Esophagus muscularis mucosa (tissue), 4 donors: Measurements from ENCODE around the gene CAMLG. TPM values are rescaled to one million over a fixed set of nuclear protein-coding genes. Genes with fewer than 3 reads are reported as not detected.

Experiments
- DNase-seq: peaks from one replicate; pipeline ENCODE4 v3.0.0-alpha.2; 2017; ENCODE audit errors: extremely low spot score
- H3K27ac ChIP-seq, 4 donors: fragments of 200-600 bp; sonication (generic); replicated peaks in 1 of 4; 1 replicate in 3 of 4; 2 replicates in 1 of 4; pipeline ENCODE4 v1.5.1; 2016 to 2019; ENCODE audit warnings: mild to moderate bottlenecking in 1 of 4
- H3K27me3 ChIP-seq, 4 donors: fragments of 200-600 bp; sonication (generic); one replicate each; pipeline versions ENCODE4 v1.5.1 to v1.6.0; 2016 to 2019
- H3K36me3 ChIP-seq, 4 donors: fragments of 200-600 bp; sonication (generic); one replicate each; pipeline ENCODE4 v1.5.1; 2016 to 2019
- H3K4me1 ChIP-seq, 4 donors: fragments of 200-600 bp; sonication (generic); one replicate each; pipeline ENCODE4 v1.5.1; 2016 to 2019
- H3K4me3 ChIP-seq, 4 donors: fragments of 200-600 bp; sonication (generic); 1 replicate in 2 of 4; 2 replicates in 2 of 4; pipeline ENCODE4 v1.5.1; 2016 to 2019; ENCODE audit warnings: mild to moderate bottlenecking in 4 of 4, moderate library complexity in 1 of 4
- H3K9me3 ChIP-seq, 4 donors: fragments of 200-600 bp; sonication (generic); 1 replicate in 3 of 4; 2 replicates in 1 of 4; pipeline ENCODE4 v1.5.1; 2016 to 2019
- CTCF ChIP-seq, 3 experiments: fragments of 200-600 bp in 2 of 3; fragments of 450-650 bp in 1 of 3; sonication (generic) in 2 of 3; IDR thresholded peaks; one replicate each; pipeline ENCODE4 v1.5.1; 2017 to 2019; ENCODE audit warnings: antibody characterized with exemption in 3 of 3, mild to moderate bottlenecking in 2 of 3, moderate library complexity in 1 of 3
- EP300 ChIP-seq: sonication (generic); formaldehyde crosslinking; IDR thresholded peaks from one replicate; pipeline ENCODE4 v1.6.1; 2017; ENCODE audit warnings: antibody characterized with exemption
- POLR2A ChIP-seq: fragments of 450-650 bp; IDR thresholded peaks from one replicate; pipeline ENCODE4 v1.6.1; 2017; ENCODE audit warnings: antibody characterized with exemption, moderate library complexity, mild to moderate bottlenecking, low read depth
- POLR2AphosphoS5 ChIP-seq, 2 donors: sonication (generic); formaldehyde crosslinking; IDR thresholded peaks; one replicate each; pipeline ENCODE4 v1.6.1; 2017; ENCODE audit warnings: antibody characterized with exemption in 2 of 2
- WGBS: methylation state at CpG from one replicate; pipeline ENCODE4 v1.1.5; 2018; 5-methylcytosine and 5-hydroxymethylcytosine counted together
- intact Hi-C: fragments of 100-400 bp; cut with DNase I; formaldehyde crosslinking; loops from one replicate; pipeline ENCODE4 v1.15.1; 2023
- total RNA-seq, 4 donors: library from RNA; depleted of rRNA; stranded (reverse); fragments of >200 nt; gene quantifications; one replicate each; pipeline versions ENCODE4 v1.1.0 to v1.2.1, GENCODE V29; 2016

Gene CAMLG
- total RNA-seq, 4 donors from 2014 or later = 38.5 to 54.4 (median 49.8) TPM

GRCh38 chr5:134777366-134777765, 39.0 kb downstream of the CAMLG start:
- intact Hi-C loops = loop anchor here (10.0 kb wide), 1 partner anchor 53 kb away; no protein-coding TSS in a partner anchor
- WGBS = 80% methylated on average over 2 of the region's 2 CpGs
- no peaks in the 10 kb centered on the region for H3K27me3 ChIP-seq
- H3K36me3 ChIP-seq = peaks cover 61 to 100% (median 96%) of the 10 kb centered on the region in 4 donors
- H3K9me3 ChIP-seq = no peaks in the 10 kb centered on the region
- no peak overlapping the region for H3K27ac ChIP-seq
- H3K4me3 ChIP-seq = no peak overlapping the region
- no peaks in the 10 kb centered on the region for H3K4me1 ChIP-seq
- DNase-seq = no peak
- TF ChIP-seq POLR2AphosphoS5 (IDR thresholded peaks at IDR 0.05) = no peak
- no peak for TF ChIP-seq CTCF (IDR thresholded peaks at IDR 0.05)
- TF ChIP-seq EP300 = no peak

GRCh38 chr5:134784241-134784920, 46.0 kb downstream of the CAMLG start:
- TF ChIP-seq CTCF (IDR thresholded peaks at IDR 0.05) (peak; percentile 14 to 36 (median 34)), POLR2AphosphoS5 (IDR thresholded peaks at IDR 0.05) (no peak)
- no peak overlapping the region for H3K4me3 ChIP-seq
- DNase-seq = no peak
- peak overlapping the region in 1 of 4 donors; percentile 40 for H3K27ac ChIP-seq
- peaks cover 45 to 99% (median 90%) of the 10 kb centered on the region in 4 donors for H3K36me3 ChIP-seq
- WGBS = 49% methylated on average over 4 of the region's 4 CpGs
- peaks cover 0 to 9% (median 5%) of the 10 kb centered on the region in 4 donors for H3K4me1 ChIP-seq
- no peaks in the 10 kb centered on the region for H3K9me3 ChIP-seq
- no peaks in the 10 kb centered on the region for H3K27me3 ChIP-seq
- intact Hi-C loops = no loop called here

- H3K9me3 ChIP-seq = no peaks in the 10 kb centered on the region
- intact Hi-C loops = no loop called here
- H3K4me1 ChIP-seq = peaks cover 0 to 9% (median 5%) of the 10 kb centered on the region in 4 donors
- 59% methylated on average over 3 of the region's 3 CpGs for WGBS
- peak overlapping the region in 1 of 4 donors; percentile 40 for H3K27ac ChIP-seq
- H3K36me3 ChIP-seq = peaks cover 47 to 99% (median 88%) of the 10 kb centered on the region in 4 donors
- H3K27me3 ChIP-seq = no peaks in the 10 kb centered on the region
- DNase-seq = no peak
- no peak overlapping the region for H3K4me3 ChIP-seq
- TF ChIP-seq EP300 (no peak), POLR2A (no peak), POLR2AphosphoS5 (IDR thresholded peaks at IDR 0.05) (no peak), CTCF (IDR thresholded peaks at IDR 0.05) (no peak)
These were observed 46.7 kb downstream of the CAMLG start for GRCh38 chr5:134784946-134785620.

GRCh38 chr5:134787692-134788091, 49.3 kb downstream of the CAMLG start:
- H3K27me3 ChIP-seq = no peaks in the 10 kb centered on the region
- no peak for DNase-seq
- no peak for TF ChIP-seq POLR2A
- TF ChIP-seq EP300 = no peak
- no peak for TF ChIP-seq CTCF (IDR thresholded peaks at IDR 0.05)
- no peak for TF ChIP-seq POLR2AphosphoS5 (IDR thresholded peaks at IDR 0.05)
- H3K27ac ChIP-seq = no peak overlapping the region
- peaks cover 46 to 100% (median 87%) of the 10 kb centered on the region in 4 donors for H3K36me3 ChIP-seq
- WGBS = 78% methylated on average over 1 of the region's 1 CpG
- intact Hi-C loops = no loop called here
- no peak overlapping the region for H3K4me3 ChIP-seq
- H3K4me1 ChIP-seq = peaks cover 0 to 9% (median 5%) of the 10 kb centered on the region in 4 donors
- no peaks in the 10 kb centered on the region for H3K9me3 ChIP-seq
